HG02885 (cell line): ENCODE results near the gene OR4C6.

ENCODE experiments used
- ATAC-seq: cut with Tn5 transposase; IDR thresholded peaks from one replicate; pipeline ENCODE4 v1.9.1; 2021; ENCODE audit warnings: mild to moderate bottlenecking; ENCODE audit not compliant: unreplicated experiment, poor library complexity

Gene OR4C6

GRCh38 chr11:55661901-55662300 is at the start of gene OR4C6:
Gene OR4C6 (plus strand): TSS chr11:55662201. CDS start chr11:55665167, 2,966 bp downstream.
- no peak for ATAC-seq

- no peak for ATAC-seq
Observed at GRCh38 chr11:55624531-55624930, 37.5 kb upstream of the OR4C6 start.

GRCh38 chr11:55634813-55635212 is 27.2 kb upstream of the OR4C6 start, which contains the start of gene OR4P4:
Gene OR4P4 (plus strand): TSS chr11:55635113.
- ATAC-seq = no peak

- ATAC-seq = no peak
Observed at GRCh38 chr11:55648027-55648426, 14.0 kb upstream of the OR4C6 start, which contains the start of gene OR4S2. Gene OR4S2 (plus strand): TSS chr11:55648327. CDS start chr11:55650904, 2,577 bp downstream.

- no peak for ATAC-seq
Observed at GRCh38 chr11:55652560-55652959, 9.4 kb upstream of the OR4C6 start.

GRCh38 chr11:55655096-55655495 is 6.9 kb upstream of the OR4C6 start:
- ATAC-seq = no peak

- ATAC-seq = peak; percentile 98
Observed at GRCh38 chr11:55658031-55658573, 3.9 kb upstream of the OR4C6 start.

- peak; percentile 26 for ATAC-seq
Observed at GRCh38 chr11:55658608-55659007, 3.4 kb upstream of the OR4C6 start.

- ATAC-seq = no peak
Observed at GRCh38 chr11:55669376-55669775, 7.4 kb downstream of the OR4C6 start.

- no peak for ATAC-seq
Observed at GRCh38 chr11:55673860-55674259, 11.9 kb downstream of the OR4C6 start.

GRCh38 chr11:55697817-55698216 is 35.8 kb downstream of the OR4C6 start:
- peak; percentile 94 for ATAC-seq

GRCh38 chr11:55701429-55701828 is 39.4 kb downstream of the OR4C6 start:
- no peak for ATAC-seq

- peak; percentile 67 for ATAC-seq
Observed at GRCh38 chr11:55707029-55707428, 45.0 kb downstream of the OR4C6 start.

- peak; percentile 58 for ATAC-seq
Observed at GRCh38 chr11:55714982-55715888, 53.2 kb downstream of the OR4C6 start.
